Sigmoid colon (tissue), 7 donors: ENCODE measurements around the gene CCL17. TPM values are rescaled to one million over a fixed set of nuclear protein-coding genes. Genes with fewer than 3 reads are reported as not detected.

ENCODE experiments used
- DNase-seq: peaks from one replicate; pipeline ENCODE4 v3.0.0-alpha.2; 2019
- H3K27ac ChIP-seq, 4 donors: fragments of 200-600 bp; sonication (generic); one replicate each; pipeline ENCODE4 v1.5.1; 2016 to 2019; ENCODE audit warnings: mild to moderate bottlenecking in 1 of 4
- H3K27me3 ChIP-seq, 3 donors: fragments of 200-600 bp; sonication (generic); one replicate each; pipeline ENCODE4 v1.5.1; 2019; ENCODE audit warnings: mild to moderate bottlenecking in 1 of 3
- H3K36me3 ChIP-seq, 4 donors: fragments of 200-600 bp; sonication (generic); one replicate each; pipeline ENCODE4 v1.5.1; 2016 to 2019
- H3K4me1 ChIP-seq, 4 donors: fragments of 200-600 bp; sonication (generic); one replicate each; pipeline ENCODE4 v1.5.1; 2017 to 2019
- H3K4me3 ChIP-seq, 4 donors: fragments of 200-600 bp; sonication (generic); one replicate each; pipeline ENCODE4 v1.5.1; 2017 to 2019; ENCODE audit warnings: mild to moderate bottlenecking in 2 of 4, moderate library complexity in 1 of 4
- H3K9me3 ChIP-seq, 4 donors: fragments of 200-600 bp in 3 of 4; sonication (generic) in 3 of 4; one replicate each; pipeline versions ENCODE4 v1.5.1 to v1.6.1; 2013 to 2019
- CTCF ChIP-seq, 4 experiments: fragments of 450-650 bp in 3 of 4; fragments of 200-600 bp in 1 of 4; IDR thresholded peaks; one replicate each; pipeline ENCODE4 v1.5.1; 2016 to 2019; ENCODE audit warnings: antibody characterized with exemption in 4 of 4, mild to moderate bottlenecking in 3 of 4, moderate library complexity in 2 of 4
- EP300 ChIP-seq, 4 donors: sonication (generic); formaldehyde crosslinking; IDR thresholded peaks; one replicate each; pipeline ENCODE4 v1.6.1; 2017; ENCODE audit warnings: antibody characterized with exemption in 4 of 4
- POLR2A ChIP-seq, 2 donors: fragments of 450-650 bp; IDR thresholded peaks; one replicate each; pipeline ENCODE4 v1.6.1; 2016; ENCODE audit warnings: antibody characterized with exemption in 2 of 2, mild to moderate bottlenecking in 2 of 2, moderate library complexity in 2 of 2
- POLR2AphosphoS5 ChIP-seq, 4 donors: sonication (generic); formaldehyde crosslinking; IDR thresholded peaks; one replicate each; pipeline ENCODE4 v1.6.1; 2017; ENCODE audit warnings: antibody characterized with exemption in 4 of 4
- WGBS, 2 donors: extraction: QIAGEN DNeasy Blood & Tissue Kit; methylation state at CpG; one replicate each; pipeline ENCODE4 v1.1.7; 2013; 5-methylcytosine and 5-hydroxymethylcytosine counted together
- intact Hi-C: fragments of 100-400 bp; cut with DNase I; formaldehyde crosslinking; loops from one replicate; pipeline ENCODE4 v1.15.1; 2023
- polyA plus RNA-seq, 3 donors: library from polyadenylated mRNA; stranded (reverse); fragments of 200-250 nt; gene quantifications; one replicate each; pipeline ENCODE4 v1.2.3, GENCODE V29; 2013
- total RNA-seq, 4 donors: library from RNA; depleted of rRNA; stranded (reverse); fragments of >200 nt; gene quantifications; one replicate each; pipeline ENCODE4 v1.1.0, GENCODE V29; 2016
- donor health status: healthy with polysubstance abuse.
- donor health status: Bipolar disorder and iron deficiency.
- donor health status: healthy.

The CCL17 gene
- total and polyA plus RNA-seq, 7 donors: 7.6 TPM; not detected in 6

- Histone ChIP-seq H3K36me3 (peaks cover 0 to under 1% (median 0%) of the 10 kb centered on the region in 4 donors), H3K27ac (no peak overlapping the region), H3K4me3 (no peak overlapping the region), H3K27me3 (no peaks in the 10 kb centered on the region), H3K9me3 (no peaks in the 10 kb centered on the region), H3K4me1 (peaks cover 0 to 26% (median 18%) of the 10 kb centered on the region in 4 donors)
- TF ChIP-seq POLR2A (IDR thresholded peaks at IDR 0.05): no peak
- no peak for TF ChIP-seq EP300 (IDR thresholded peaks at IDR 0.05)
- TF ChIP-seq CTCF (IDR thresholded peaks at IDR 0.05): no peak
- TF ChIP-seq POLR2AphosphoS5 (IDR thresholded peaks at IDR 0.05): no peak
- intact Hi-C loops: no loop called here
- WGBS, 2 donors: 50 to 71% methylated on average over 3 of the region's 3 CpGs
- DNase-seq: no peak
These were observed 16.8 kb upstream of the CCL17 start for GRCh38 chr16:57387598-57388354.

GRCh38 chr16:57388359-57389086 is 16.0 kb upstream of the CCL17 start:
- Histone ChIP-seq H3K4me3 (no peak overlapping the region), H3K4me1 (peaks cover 0 to 23% (median 13%) of the 10 kb centered on the region in 4 donors), H3K27ac (no peak overlapping the region), H3K9me3 (no peaks in the 10 kb centered on the region), H3K36me3 (no peaks in the 10 kb centered on the region), H3K27me3 (no peaks in the 10 kb centered on the region)
- no peak for TF ChIP-seq CTCF (IDR thresholded peaks at IDR 0.05)
- no peak for TF ChIP-seq POLR2A (IDR thresholded peaks at IDR 0.05)
- TF ChIP-seq EP300 (IDR thresholded peaks at IDR 0.05): no peak
- no peak for TF ChIP-seq POLR2AphosphoS5 (IDR thresholded peaks at IDR 0.05)
- WGBS, 2 donors: 47 to 65% methylated on average over 7 of the region's 7 CpGs
- intact Hi-C loops: no loop called here
- DNase-seq: no peak

GRCh38 chr16:57389087-57389468 is 15.5 kb upstream of the CCL17 start:
- Histone ChIP-seq H3K4me1 (peaks cover 0 to 18% (median 8%) of the 10 kb centered on the region in 4 donors), H3K36me3 (no peaks in the 10 kb centered on the region), H3K4me3 (no peak overlapping the region), H3K27me3 (no peaks in the 10 kb centered on the region), H3K9me3 (no peaks in the 10 kb centered on the region), H3K27ac (no peak overlapping the region)
- no peak for TF ChIP-seq POLR2AphosphoS5 (IDR thresholded peaks at IDR 0.05)
- TF ChIP-seq EP300 (IDR thresholded peaks at IDR 0.05): no peak
- no peak for TF ChIP-seq CTCF (IDR thresholded peaks at IDR 0.05)
- TF ChIP-seq POLR2A (IDR thresholded peaks at IDR 0.05): no peak
- WGBS, 2 donors: 91 to 93% methylated on average over 3 of the region's 3 CpGs
- no peak for DNase-seq
- intact Hi-C loops: no loop called here

GRCh38 chr16:57390636-57391295 is 13.8 kb upstream of the CCL17 start:
- H3K9me3 ChIP-seq: no peaks in the 10 kb centered on the region
- peaks cover 0 to 11% (median 0%) of the 10 kb centered on the region in 4 donors for H3K4me1 ChIP-seq
- no peak overlapping the region for H3K4me3 ChIP-seq
- H3K36me3 ChIP-seq: no peaks in the 10 kb centered on the region
- TF ChIP-seq POLR2A (IDR thresholded peaks at IDR 0.05) (no peak), POLR2AphosphoS5 (IDR thresholded peaks at IDR 0.05) (no peak), CTCF (IDR thresholded peaks at IDR 0.05) (no peak), EP300 (IDR thresholded peaks at IDR 0.05) (no peak)
- DNase-seq: no peak
- H3K27me3 ChIP-seq: no peaks in the 10 kb centered on the region
- intact Hi-C loops: no loop called here
- WGBS, 2 donors: 75 to 87% methylated on average over 5 of the region's 5 CpGs
- no peak overlapping the region for H3K27ac ChIP-seq
